ENCODE results near the gene TCAIM. TPM values are rescaled to one million over a fixed set of nuclear protein-coding genes. Genes with fewer than 3 reads are reported as not detected.
A peak's percentile ranks its signal among the peaks of the same experiment; 100 is the strongest.

TCAIM gene
- total and polyA plus RNA-seq, 9 donors, result 11.1 to 24.0 (median 21.9) TPM

GRCh38 chr3:44348993-44349392 is 10.4 kb downstream of the TCAIM start:
- H3K9me3 ChIP-seq, result no peaks in the 10 kb centered on the region
- TF ChIP-seq CTCF (IDR thresholded peaks at IDR 0.05), result no peak
- TF ChIP-seq EP300 (IDR thresholded peaks at IDR 0.05), result no peak
- TF ChIP-seq POLR2A (IDR thresholded peaks at IDR 0.05), result no peak
- H3K4me3 ChIP-seq, result no peak overlapping the region
- H3K4me1 ChIP-seq (ENCODE audit: insufficient read depth), result peaks cover 6% of the 10 kb centered on the region
- no peak overlapping the region for H3K27ac ChIP-seq
- WGBS, 3 donors, result 74 to 79% (median 74%) methylated on average over 6 of the region's 6 CpGs
- intact Hi-C loops (cut with DNase I), result no loop called here
- DNase-seq, result no peak
- H3K36me3 ChIP-seq, result no peaks in the 10 kb centered on the region
- no peaks in the 10 kb centered on the region for H3K27me3 ChIP-seq

GRCh38 chr3:44353355-44353924 is 14.9 kb downstream of the TCAIM start:
- Histone ChIP-seq H3K4me3 (no peak overlapping the region), H3K27ac (no peak overlapping the region), H3K27me3 (no peaks in the 10 kb centered on the region), H3K9me3 (no peaks in the 10 kb centered on the region), H3K4me1 (ENCODE audit: insufficient read depth) (no peaks in the 10 kb centered on the region), H3K36me3 (no peaks in the 10 kb centered on the region)
- DNase-seq, result no peak
- TF ChIP-seq CTCF (IDR thresholded peaks at IDR 0.05) (no peak), POLR2A (IDR thresholded peaks at IDR 0.05) (no peak), EP300 (IDR thresholded peaks at IDR 0.05) (no peak)
- intact Hi-C loops (cut with DNase I), result no loop called here
- WGBS, 3 donors, result 94 to 97% (median 97%) methylated on average over 1 of the region's 1 CpG

GRCh38 chr3:44355362-44356033 is 16.9 kb downstream of the TCAIM start:
- Histone ChIP-seq H3K27me3 (no peaks in the 10 kb centered on the region), H3K9me3 (no peaks in the 10 kb centered on the region), H3K4me1 (ENCODE audit: insufficient read depth) (no peaks in the 10 kb centered on the region), H3K27ac (no peak overlapping the region), H3K4me3 (no peak overlapping the region), H3K36me3 (no peaks in the 10 kb centered on the region)
- TF ChIP-seq POLR2A (IDR thresholded peaks at IDR 0.05) (no peak), CTCF (IDR thresholded peaks at IDR 0.05) (no peak), EP300 (IDR thresholded peaks at IDR 0.05) (no peak)
- intact Hi-C loops (cut with DNase I), result no loop called here
- DNase-seq, result peak in 1 of 5 donors; percentile 24
- WGBS, 3 donors, result 3 to 4% (median 3%) methylated on average over 2 of the region's 2 CpGs

GRCh38 chr3:44359146-44359751 is 20.7 kb downstream of the TCAIM start:
- WGBS, 3 donors, result 54 to 66% (median 62%) methylated on average over 3 of the region's 3 CpGs
- H3K4me1 ChIP-seq (ENCODE audit: insufficient read depth), result no peaks in the 10 kb centered on the region
- DNase-seq, result no peak
- no peak overlapping the region for H3K27ac ChIP-seq
- H3K36me3 ChIP-seq, result no peaks in the 10 kb centered on the region
- TF ChIP-seq EP300 (IDR thresholded peaks at IDR 0.05), result no peak
- no peak for TF ChIP-seq POLR2A (IDR thresholded peaks at IDR 0.05)
- no peak for TF ChIP-seq CTCF (IDR thresholded peaks at IDR 0.05)
- H3K27me3 ChIP-seq, result no peaks in the 10 kb centered on the region
- intact Hi-C loops (cut with DNase I), result no loop called here
- H3K4me3 ChIP-seq, result no peak overlapping the region
- H3K9me3 ChIP-seq, result no peaks in the 10 kb centered on the region
